ENCODE data around the gene CRYBG1. TPM values are rescaled to one million over a fixed set of nuclear protein-coding genes. Genes with fewer than 3 reads are reported as not detected.

CRYBG1 gene
- total RNA-seq, 2 donors from 2014 or later = 2.5 to 2.7 TPM

DNA sequence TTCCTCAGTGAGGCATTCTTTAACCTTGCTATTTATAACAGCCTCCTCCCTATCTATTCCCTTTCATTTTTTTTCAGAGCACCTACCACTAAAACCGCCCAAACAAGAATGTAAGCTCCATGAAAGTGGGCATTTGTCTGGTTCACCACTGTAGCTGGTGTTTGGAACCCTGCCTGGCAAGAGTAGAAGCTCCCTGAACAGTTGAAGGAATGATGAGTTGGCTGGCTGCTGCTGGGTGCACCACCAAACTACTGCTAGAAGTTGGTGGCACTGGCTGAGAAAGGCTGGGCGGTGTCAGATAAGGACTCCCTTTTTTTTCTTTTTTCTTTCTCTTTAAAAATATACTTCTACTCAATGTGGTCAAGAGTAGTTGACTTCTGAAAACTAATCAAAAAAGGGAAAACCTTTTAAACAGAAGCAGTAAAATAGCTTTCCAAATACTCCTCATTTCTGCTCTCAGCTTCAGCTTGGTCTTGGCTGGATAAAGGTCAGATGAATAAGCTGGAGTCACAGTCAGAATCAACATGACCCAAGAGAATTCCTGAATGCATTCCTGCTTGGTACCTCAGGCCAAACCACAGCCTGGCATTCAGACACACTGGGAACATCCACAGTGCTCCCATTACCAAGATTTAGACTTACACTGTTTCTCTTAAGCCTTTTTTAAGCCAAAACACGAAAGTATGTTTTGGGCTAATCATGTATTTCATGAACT is 230.8 kb downstream of the CRYBG1 start:
- Histone ChIP-seq H3K9ac (ENCODE audit: extremely low read depth, low read length, poor library complexity, severe bottlenecking) (no peak overlapping the region), H3K27me3 (ENCODE audit: control insufficient read depth, insufficient read depth, low read length, poor library complexity, severe bottlenecking) (no peaks in the 10 kb centered on the region), H3K4me1 (ENCODE audit: control insufficient read depth, insufficient read depth, low read length) (no peaks in the 10 kb centered on the region), H3K36me3 (ENCODE audit: control insufficient read depth, insufficient read depth, low read length) (no peaks in the 10 kb centered on the region), H3K27ac (ENCODE audit: low read depth, low read length) (no peak overlapping the region), H3K4me3 (ENCODE audit: low read length) (no peak overlapping the region), H3K9me3 (ENCODE audit: control insufficient read depth, low read length) (no peaks in the 10 kb centered on the region)
- Mint-ChIP-seq H3K4me1 (peaks cover 4% of the 10 kb centered on the region), H3K27ac (no peak overlapping the region), H3K27me3 (ENCODE audit: insufficient read depth) (no peaks in the 10 kb centered on the region), H3K4me3 (no peak overlapping the region), H3K9me3 (no peaks in the 10 kb centered on the region), H3K36me3 (ENCODE audit: low read depth) (peaks cover 5% of the 10 kb centered on the region)
- TF ChIP-seq, protein P1, sequence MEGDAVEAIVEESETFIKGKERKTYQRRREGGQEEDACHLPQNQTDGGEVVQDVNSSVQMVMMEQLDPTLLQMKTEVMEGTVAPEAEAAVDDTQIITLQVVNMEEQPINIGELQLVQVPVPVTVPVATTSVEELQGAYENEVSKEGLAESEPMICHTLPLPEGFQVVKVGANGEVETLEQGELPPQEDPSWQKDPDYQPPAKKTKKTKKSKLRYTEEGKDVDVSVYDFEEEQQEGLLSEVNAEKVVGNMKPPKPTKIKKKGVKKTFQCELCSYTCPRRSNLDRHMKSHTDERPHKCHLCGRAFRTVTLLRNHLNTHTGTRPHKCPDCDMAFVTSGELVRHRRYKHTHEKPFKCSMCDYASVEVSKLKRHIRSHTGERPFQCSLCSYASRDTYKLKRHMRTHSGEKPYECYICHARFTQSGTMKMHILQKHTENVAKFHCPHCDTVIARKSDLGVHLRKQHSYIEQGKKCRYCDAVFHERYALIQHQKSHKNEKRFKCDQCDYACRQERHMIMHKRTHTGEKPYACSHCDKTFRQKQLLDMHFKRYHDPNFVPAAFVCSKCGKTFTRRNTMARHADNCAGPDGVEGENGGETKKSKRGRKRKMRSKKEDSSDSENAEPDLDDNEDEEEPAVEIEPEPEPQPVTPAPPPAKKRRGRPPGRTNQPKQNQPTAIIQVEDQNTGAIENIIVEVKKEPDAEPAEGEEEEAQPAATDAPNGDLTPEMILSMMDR (conservative IDR thresholded peaks at IDR 0.05) = no peak
- WGBS, 2 experiments (ENCODE audit: insufficient coverage in 1 of 2, insufficient read length in 1 of 2) = 89 to 91% methylated on average over 1 to 3 of the region's 3 CpGs
- DNase-seq = no peak

DNA sequence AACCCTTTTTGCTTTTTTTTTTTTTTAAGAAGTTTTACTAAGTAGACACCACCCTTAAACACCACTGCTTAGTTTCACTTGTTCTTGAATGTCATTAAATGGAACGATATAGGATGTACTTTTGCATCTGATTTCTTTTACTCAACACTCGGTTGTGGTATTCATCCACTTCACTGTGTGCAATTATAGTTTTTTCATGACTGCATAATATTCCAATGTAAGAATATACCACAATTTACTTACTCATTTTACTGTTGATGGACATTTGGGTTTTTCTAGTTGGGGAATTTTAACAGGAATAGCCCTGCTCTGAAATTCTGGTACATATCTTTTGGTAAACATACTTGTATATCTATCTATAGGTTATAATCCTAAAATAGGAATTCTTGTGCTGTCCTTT is 238.9 kb downstream of the CRYBG1 start:
- H3K27me3 ChIP-seq (ENCODE audit: control insufficient read depth, insufficient read depth, low read length, poor library complexity, severe bottlenecking) = no peaks in the 10 kb centered on the region
- Mint-ChIP-seq H3K27me3 (ENCODE audit: insufficient read depth) (no peaks in the 10 kb centered on the region), H3K4me3 (no peak overlapping the region), H3K4me1 (no peaks in the 10 kb centered on the region), H3K36me3 (ENCODE audit: low read depth) (peaks cover 5% of the 10 kb centered on the region), H3K9me3 (peaks cover 3% of the 10 kb centered on the region), H3K27ac (no peak overlapping the region)
- H3K9me3 ChIP-seq (ENCODE audit: control insufficient read depth, low read length) = peaks cover 5% of the 10 kb centered on the region
- WGBS, 2 experiments (ENCODE audit: insufficient coverage in 1 of 2, insufficient read length in 1 of 2) = no CpG with 5 or more reads among the region's 2 CpGs
- no peak overlapping the region for H3K4me3 ChIP-seq (ENCODE audit: low read length)
- H3K36me3 ChIP-seq (ENCODE audit: control insufficient read depth, insufficient read depth, low read length) = no peaks in the 10 kb centered on the region
- H3K4me1 ChIP-seq (ENCODE audit: control insufficient read depth, insufficient read depth, low read length) = no peaks in the 10 kb centered on the region
- H3K9ac ChIP-seq (ENCODE audit: extremely low read depth, low read length, poor library complexity, severe bottlenecking) = no peak overlapping the region
- no peak overlapping the region for H3K27ac ChIP-seq (ENCODE audit: low read depth, low read length)
- no peak for DNase-seq
- TF ChIP-seq, protein P1 (conservative IDR thresholded peaks at IDR 0.05) = no peak

DNA sequence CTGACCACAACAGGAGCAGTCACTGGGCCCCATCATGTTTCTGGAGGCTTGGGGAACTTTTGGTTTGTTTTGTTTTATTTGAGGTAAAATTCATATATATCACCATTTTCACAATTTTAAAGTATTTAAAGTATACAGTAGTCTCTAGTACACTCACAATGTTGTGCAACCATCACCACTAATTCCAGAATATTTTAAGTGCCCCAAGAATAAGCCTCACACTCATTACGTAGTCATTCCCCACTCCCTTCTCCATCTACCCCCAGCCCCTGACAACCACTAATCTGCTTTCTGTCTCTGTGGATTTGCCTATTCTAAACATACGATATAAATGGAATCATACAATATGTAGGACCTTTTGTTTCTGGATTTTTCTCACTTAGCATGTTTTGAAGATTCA is 239.8 kb downstream of the CRYBG1 start:
- Histone ChIP-seq H3K27ac (ENCODE audit: low read depth, low read length) (no peak overlapping the region), H3K36me3 (ENCODE audit: control insufficient read depth, insufficient read depth, low read length) (no peaks in the 10 kb centered on the region), H3K27me3 (ENCODE audit: control insufficient read depth, insufficient read depth, low read length, poor library complexity, severe bottlenecking) (no peaks in the 10 kb centered on the region), H3K9me3 (ENCODE audit: control insufficient read depth, low read length) (peaks cover 5% of the 10 kb centered on the region), H3K9ac (ENCODE audit: extremely low read depth, low read length, poor library complexity, severe bottlenecking) (no peak overlapping the region), H3K4me1 (ENCODE audit: control insufficient read depth, insufficient read depth, low read length) (no peaks in the 10 kb centered on the region), H3K4me3 (ENCODE audit: low read length) (no peak overlapping the region)
- H3K27ac Mint-ChIP-seq = no peak overlapping the region
- TF ChIP-seq, protein P1 (conservative IDR thresholded peaks at IDR 0.05) = no peak
- DNase-seq = no peak
- no peak overlapping the region for H3K4me3 Mint-ChIP-seq
- H3K4me1 Mint-ChIP-seq = no peaks in the 10 kb centered on the region
- H3K27me3 Mint-ChIP-seq (ENCODE audit: insufficient read depth) = no peaks in the 10 kb centered on the region
- peaks cover 5% of the 10 kb centered on the region for H3K36me3 Mint-ChIP-seq (ENCODE audit: low read depth)
- WGBS, 2 experiments (ENCODE audit: insufficient coverage in 1 of 2, insufficient read length in 1 of 2) = 97% methylated on average over 2 of the region's 2 CpGs; no CpG with 5 or more reads in 1 of the 2 experiments
- peaks cover 3% of the 10 kb centered on the region for H3K9me3 Mint-ChIP-seq

Measured in endodermal cell (in vitro differentiated cells).